Body of pancreas (tissue), 4 donors: ENCODE measurements around the gene C14orf93. TPM values are rescaled to one million over a fixed set of nuclear protein-coding genes. Genes with fewer than 3 reads are reported as not detected.
A peak's percentile ranks its signal among the peaks of the same experiment; 100 is the strongest.

Experiments
- ATAC-seq: fragments of 150-250 bp; one replicate; pipeline ENCODE4 v1.9.1; 2016
- DNase-seq, 4 donors: peaks; one replicate each; pipeline ENCODE4 v3.0.0-alpha.2; 2019
- H3K27ac ChIP-seq, 4 donors: fragments of 200-600 bp; sonication (generic); 1 replicate in 3 of 4; 2 replicates in 1 of 4; pipeline versions ENCODE4 v1.5.1 to v1.6.1; 2016 to 2019; ENCODE audit warnings: mild to moderate bottlenecking in 1 of 4, mixed read lengths in 1 of 4, moderate library complexity in 1 of 4
- H3K27me3 ChIP-seq, 2 donors: fragments of 200-600 bp; sonication (generic); one replicate each; pipeline ENCODE4 v1.6.0; 2016; ENCODE audit warnings: mild to moderate bottlenecking in 1 of 2
- H3K36me3 ChIP-seq, 2 donors: fragments of 200-600 bp; sonication (generic); replicated peaks in 1 of 2; 2 replicates each; pipeline ENCODE4 v1.5.1; 2016; ENCODE audit warnings: low read depth in 2 of 2; ENCODE audit not compliant: insufficient read depth in 1 of 2
- H3K4me1 ChIP-seq: fragments of 200-600 bp; sonication (generic); one replicate; pipeline ENCODE4 v1.6.0; 2016
- H3K4me3 ChIP-seq, 2 donors: fragments of 200-600 bp; sonication (generic); 1 replicate in 1 of 2; 2 replicates in 1 of 2; pipeline ENCODE4 v1.5.1; 2016 to 2019
- H3K9me3 ChIP-seq, 3 donors: fragments of 200-600 bp; sonication (generic); 1 replicate in 2 of 3; 2 replicates in 1 of 3; pipeline ENCODE4 v1.5.1; 2016
- CTCF ChIP-seq, 7 experiments: fragments of 450-650 bp in 4 of 7; fragments of 200-600 bp in 3 of 7; sonication (generic) in 3 of 7; IDR thresholded peaks; one replicate each; pipeline ENCODE4 v1.5.1; 2016 to 2019; ENCODE audit warnings: antibody characterized with exemption in 7 of 7
- POLR2A ChIP-seq, 3 donors: fragments of 450-650 bp; IDR thresholded peaks; one replicate each; pipeline ENCODE4 v1.6.1; 2016; ENCODE audit warnings: antibody characterized with exemption in 3 of 3, mild to moderate bottlenecking in 2 of 3
- WGBS, 2 donors: methylation state at CpG; one replicate each; pipeline ENCODE4 v1.1.5; 2017; 5-methylcytosine and 5-hydroxymethylcytosine counted together
- intact Hi-C: fragments of 100-400 bp; cut with DNase I; formaldehyde crosslinking; loops from one replicate; pipeline ENCODE4 v1.15.1; 2023
- total RNA-seq, 2 donors: library from RNA; depleted of rRNA; stranded (reverse); fragments of >200 nt; gene quantifications; one replicate each; pipeline ENCODE4 v1.1.0, GENCODE V29; 2016

Gene C14orf93
- total RNA-seq, 2 donors from 2014 or later: 4.0 to 11.2 TPM

- no peaks in the 10 kb centered on the region for H3K27me3 ChIP-seq
- WGBS, 2 donors: 89 to 92% methylated on average over 6 of the region's 6 CpGs
- no peak overlapping the region for H3K27ac ChIP-seq
- no peak overlapping the region for H3K4me3 ChIP-seq
- DNase-seq (no peak), ATAC-seq (no peak)
- intact Hi-C loops: loop anchor here (5.0 kb wide), 1 partner anchor 72 kb away; the partner anchor contains the start of gene CDH24
- peaks cover 29% of the 10 kb centered on the region for H3K4me1 ChIP-seq
- no peak for TF ChIP-seq POLR2A (IDR thresholded peaks at IDR 0.05)
- TF ChIP-seq CTCF (IDR thresholded peaks at IDR 0.05): no peak
- no peaks in the 10 kb centered on the region for H3K36me3 ChIP-seq
- H3K9me3 ChIP-seq: no peaks in the 10 kb centered on the region
Observed at GRCh38 chr14:22984959-22985658, 24.8 kb downstream of the C14orf93 start.

GRCh38 chr14:22982477-22983245, 27.3 kb downstream of the C14orf93 start, which contains the start of gene AJUBA:
Gene AJUBA (minus strand): TSS chr14:22982551. CDS start chr14:22982266, 285 bp downstream.
- Histone ChIP-seq H3K4me1 (peaks cover 54% of the 10 kb centered on the region), H3K27ac (peak within 1 kb of the TSS; percentile 70 to 91 (median 87)), H3K9me3 (no peaks in the 10 kb centered on the region), H3K4me3 (peak within 1 kb of the TSS; percentile 64 to 74), H3K27me3 (no peaks in the 10 kb centered on the region), H3K36me3 (no peaks in the 10 kb centered on the region)
- 1% methylated on average over 29 to 48 of the region's 48 CpGs for WGBS, 2 donors
- TF ChIP-seq CTCF (IDR thresholded peaks at IDR 0.05) (peak in 1 of 7 experiments; percentile 23), POLR2A (IDR thresholded peaks at IDR 0.05) (peak; percentile 46 to 77 (median 76))
- peak; percentile 67 for ATAC-seq
- intact Hi-C loops: no loop called here
- DNase-seq: peak; percentile 81 to 87 (median 84)

GRCh38 chr14:22981876-22982476, 28.0 kb downstream of the C14orf93 start:
- no peak for TF ChIP-seq CTCF (IDR thresholded peaks at IDR 0.05)
- TF ChIP-seq POLR2A (IDR thresholded peaks at IDR 0.05): no peak
- Histone ChIP-seq H3K9me3 (no peaks in the 10 kb centered on the region), H3K4me1 (peaks cover 60% of the 10 kb centered on the region), H3K36me3 (no peaks in the 10 kb centered on the region), H3K27ac (peak overlapping the region; percentile 70 to 91 (median 87)), H3K27me3 (no peaks in the 10 kb centered on the region), H3K4me3 (peak overlapping the region; percentile 64 to 74)
- DNase-seq (no peak), ATAC-seq (no peak)
- intact Hi-C loops: no loop called here
- 0 to 1% methylated on average over 21 to 51 of the region's 51 CpGs for WGBS, 2 donors

- intact Hi-C loops: no loop called here
- Histone ChIP-seq H3K4me3 (peak overlapping the region; percentile 64 to 74), H3K27me3 (no peaks in the 10 kb centered on the region), H3K4me1 (peaks cover 67% of the 10 kb centered on the region), H3K27ac (peak overlapping the region; percentile 66 to 91 (median 87)), H3K36me3 (no peaks in the 10 kb centered on the region), H3K9me3 (no peaks in the 10 kb centered on the region)
- TF ChIP-seq CTCF (IDR thresholded peaks at IDR 0.05) (no peak), POLR2A (IDR thresholded peaks at IDR 0.05) (no peak)
- ATAC-seq: no peak
- WGBS, 2 donors: 9 to 15% methylated on average over 33 to 70 of the region's 76 CpGs
- peak in 3 of 4 donors; percentile 23 to 27 (median 26) for DNase-seq
Observed at GRCh38 chr14:22981090-22981875, 28.7 kb downstream of the C14orf93 start.
